Hepatocyte (in vitro differentiated cells): Measurements from ENCODE around the gene LRRC27. TPM values are rescaled to one million over a fixed set of nuclear protein-coding genes. Genes with fewer than 3 reads are reported as not detected.

Source experiments
- DNase-seq: peaks from one replicate; pipeline ENCODE4 v3.0.0-alpha.2; 2016; ENCODE audit warnings: low spot score
- H2AFZ ChIP-seq: fragments of 200-600 bp; sonication (generic); 2 replicates; pipeline ENCODE4 v1.6.0; 2016; ENCODE audit warnings: antibody characterized with exemption, mild to moderate bottlenecking
- H3K27ac ChIP-seq: fragments of 200-600 bp; sonication (generic); 2 replicates; pipeline ENCODE4 v1.5.1; 2016; ENCODE audit warnings: mild to moderate bottlenecking
- H3K27me3 ChIP-seq: fragments of 200-600 bp; sonication (generic); 2 replicates; pipeline ENCODE4 v1.6.1; 2016
- H3K36me3 ChIP-seq: fragments of 200-600 bp; sonication (generic); replicated peaks from 2 replicates; pipeline ENCODE4 v1.5.1; 2016; ENCODE audit warnings: low read depth; ENCODE audit not compliant: insufficient read depth
- H3K4me1 ChIP-seq: fragments of 200-600 bp; sonication (generic); 2 replicates; pipeline ENCODE4 v1.5.1; 2016; ENCODE audit warnings: mild to moderate bottlenecking, moderate library complexity; ENCODE audit not compliant: insufficient read depth
- H3K4me2 ChIP-seq: fragments of 200-600 bp; sonication (generic); 2 replicates; pipeline ENCODE4 v1.6.0; 2016
- H3K4me3 ChIP-seq: fragments of 200-600 bp; sonication (generic); 2 replicates; pipeline ENCODE4 v1.5.1; 2016; ENCODE audit warnings: mild to moderate bottlenecking
- H3K79me2 ChIP-seq: fragments of 200-600 bp; sonication (generic); 2 replicates; pipeline ENCODE4 v1.6.0; 2017; ENCODE audit warnings: mild to moderate bottlenecking
- H3K9me2 ChIP-seq: fragments of 200-600 bp; sonication (generic); replicated peaks from 2 replicates; pipeline ENCODE4 v1.6.0; 2017; ENCODE audit warnings: mild to moderate bottlenecking; ENCODE audit not compliant: insufficient read depth
- H3K9me3 ChIP-seq: fragments of 200-600 bp; sonication (generic); 2 replicates; pipeline ENCODE4 v1.5.1; 2016; ENCODE audit warnings: low read depth, mild to moderate bottlenecking
- H4K20me1 ChIP-seq: fragments of 200-600 bp; sonication (generic); 2 replicates; pipeline ENCODE4 v1.6.0; 2016; ENCODE audit warnings: mild to moderate bottlenecking; ENCODE audit not compliant: insufficient read depth, poor library complexity, severe bottlenecking
- CTCF ChIP-seq: fragments of 200-600 bp; sonication (generic); IDR thresholded peaks from 2 replicates; pipeline ENCODE4 v1.5.1; 2016; ENCODE audit warnings: antibody characterized with exemption, mild to moderate bottlenecking; ENCODE audit not compliant: poor library complexity
- EZH2 ChIP-seq: fragments of 200-600 bp; sonication (generic); IDR thresholded peaks from 2 replicates; pipeline ENCODE4 v1.6.1; 2016; ENCODE audit warnings: antibody characterized with exemption, mild to moderate bottlenecking, borderline replicate concordance
- EZH2phosphoT487 ChIP-seq: fragments of 200-600 bp; sonication (generic); IDR thresholded peaks from one replicate; pipeline ENCODE4 v1.6.1; 2018; ENCODE audit warnings: antibody characterized with exemption, mild to moderate bottlenecking, low read depth, moderate library complexity; ENCODE audit not compliant: unreplicated experiment, severe bottlenecking
- WGBS: methylation state at CpG from one replicate; pipeline ENCODE4 v1.1.6; 2016; ENCODE audit warnings: low lambda C conversion rate; ENCODE audit errors: missing lambda C conversion rate; 5-methylcytosine and 5-hydroxymethylcytosine counted together
- polyA plus RNA-seq: library from polyadenylated mRNA; unstranded; fragments of >200 nt; fragmentation: Nextera tagmentation; extraction: Ambion mirVana; gene quantifications from 2 replicates; pipeline ENCODE4 v1.2.1, GENCODE V29; 2016
- total RNA-seq: library from RNA; depleted of rRNA; stranded (reverse); fragments of >200 nt; gene quantifications from 2 replicates; pipeline ENCODE4 v1.2.3, GENCODE V29; 2014

The LRRC27 gene
- total and polyA plus RNA-seq, 2 experiments from 2014 or later = 7.5 to 8.3 TPM

- no peaks in the 10 kb centered on the region for H4K20me1 ChIP-seq
- no peak overlapping the region for H3K27ac ChIP-seq
- H3K9me2 ChIP-seq = no peaks in the 10 kb centered on the region
- WGBS = 92% methylated on average over 13 of the region's 13 CpGs
- peaks cover 22% of the 10 kb centered on the region for H3K79me2 ChIP-seq
- H3K36me3 ChIP-seq = no peaks in the 10 kb centered on the region
- no peak overlapping the region for H3K4me2 ChIP-seq
- H3K4me1 ChIP-seq = peaks cover 38% of the 10 kb centered on the region
- no peak for DNase-seq
- TF ChIP-seq CTCF (no peak), EZH2 (no peak), EZH2phosphoT487 (no peak)
- no peaks in the 10 kb centered on the region for H3K27me3 ChIP-seq
- no peak overlapping the region for H3K4me3 ChIP-seq
- H3K9me3 ChIP-seq = no peaks in the 10 kb centered on the region
- no peak overlapping the region for H2AFZ ChIP-seq
Observed at GRCh38 chr10:132394201-132394811, 62.3 kb downstream of the LRRC27 start.

GRCh38 chr10:132394936-132395703 is 63.1 kb downstream of the LRRC27 start:
- no peak overlapping the region for H3K4me3 ChIP-seq
- DNase-seq = no peak
- no peaks in the 10 kb centered on the region for H3K27me3 ChIP-seq
- H3K36me3 ChIP-seq = no peaks in the 10 kb centered on the region
- 89% methylated on average over 5 of the region's 12 CpGs for WGBS
- peaks cover 30% of the 10 kb centered on the region for H3K79me2 ChIP-seq
- peak overlapping the region; percentile 100 for H3K4me2 ChIP-seq
- no peak overlapping the region for H2AFZ ChIP-seq
- H3K4me1 ChIP-seq = peaks cover 40% of the 10 kb centered on the region
- H3K9me2 ChIP-seq = no peaks in the 10 kb centered on the region
- peaks cover 5% of the 10 kb centered on the region for H4K20me1 ChIP-seq
- H3K27ac ChIP-seq = peak overlapping the region; percentile 96
- no peaks in the 10 kb centered on the region for H3K9me3 ChIP-seq
- TF ChIP-seq EZH2phosphoT487 (no peak), CTCF (no peak), EZH2 (no peak)

GRCh38 chr10:132395704-132396493 is 63.9 kb downstream of the LRRC27 start:
- H3K4me3 ChIP-seq = peak overlapping the region; percentile 45
- peak; percentile 88 for DNase-seq
- H2AFZ ChIP-seq = no peak overlapping the region
- peaks cover 37% of the 10 kb centered on the region for H3K79me2 ChIP-seq
- H3K27me3 ChIP-seq = no peaks in the 10 kb centered on the region
- peaks cover 10% of the 10 kb centered on the region for H4K20me1 ChIP-seq
- peak overlapping the region; percentile 96 for H3K27ac ChIP-seq
- peaks cover 41% of the 10 kb centered on the region for H3K4me1 ChIP-seq
- no peaks in the 10 kb centered on the region for H3K9me3 ChIP-seq
- TF ChIP-seq CTCF = no peak
- no peak for TF ChIP-seq EZH2
- no peak for TF ChIP-seq EZH2phosphoT487
- H3K9me2 ChIP-seq = no peaks in the 10 kb centered on the region
- WGBS = 15% methylated on average over 53 of the region's 71 CpGs
- H3K4me2 ChIP-seq = peak overlapping the region; percentile 100
- H3K36me3 ChIP-seq = no peaks in the 10 kb centered on the region
